HEK293 (cell line): ENCODE data around the gene PITPNC1.

ENCODE experiments used
- GLI2 ChIP-seq: fragments of 450-650 bp; formaldehyde crosslinking; IDR thresholded peaks from 2 replicates; pipeline ENCODE4; 2017; ENCODE audit warnings: missing biosample characterization, missing genetic modification characterization, low read depth, borderline replicate concordance
- KLF9 ChIP-seq: fragments of 450-650 bp; formaldehyde crosslinking; IDR thresholded peaks from 2 replicates; pipeline ENCODE4 v1.5.1; 2016; ENCODE audit warnings: missing biosample characterization, missing genetic modification characterization, low read depth
- YY1 ChIP-seq: fragments of 450-650 bp; formaldehyde crosslinking; IDR thresholded peaks from 2 replicates; pipeline ENCODE4 v1.5.1; 2018; ENCODE audit warnings: missing biosample characterization, missing genetic modification characterization
- ZBTB7A ChIP-seq: fragments of 450-650 bp; formaldehyde crosslinking; IDR thresholded peaks from 2 replicates; pipeline ENCODE4 v1.5.1; 2016; ENCODE audit warnings: low read depth, missing biosample characterization, missing genetic modification characterization
- ZBTB8A ChIP-seq: fragments of 450-650 bp; formaldehyde crosslinking; IDR thresholded peaks from 2 replicates; pipeline ENCODE4 v1.5.1; 2016; ENCODE audit warnings: missing biosample characterization, missing genetic modification characterization
- ZIC2 ChIP-seq: fragments of 450-650 bp; formaldehyde crosslinking; IDR thresholded peaks from 2 replicates; pipeline ENCODE4 v1.5.1; 2016; ENCODE audit warnings: missing biosample characterization, missing genetic modification characterization
- ZNF114 ChIP-seq: fragments of 450-650 bp; formaldehyde crosslinking; IDR thresholded peaks from 2 replicates; pipeline ENCODE4 v1.5.0; 2017; ENCODE audit warnings: missing biosample characterization, missing genetic modification characterization
- ZNF138 ChIP-seq: fragments of 450-650 bp; formaldehyde crosslinking; IDR thresholded peaks from 2 replicates; pipeline ENCODE4 v1.5.1; 2016; ENCODE audit warnings: missing biosample characterization, missing genetic modification characterization, borderline replicate concordance
- ZNF174 ChIP-seq: fragments of 450-650 bp; formaldehyde crosslinking; IDR thresholded peaks from 2 replicates; pipeline ENCODE4 v1.5.0; 2017; ENCODE audit warnings: missing biosample characterization, mild to moderate bottlenecking, missing genetic modification characterization
- ZNF19 ChIP-seq: fragments of 450-650 bp; formaldehyde crosslinking; IDR thresholded peaks from 2 replicates; pipeline ENCODE4; 2016; ENCODE audit warnings: missing biosample characterization, missing genetic modification characterization, low read depth
- ZNF2 ChIP-seq: fragments of 450-650 bp; formaldehyde crosslinking; IDR thresholded peaks from 2 replicates; pipeline ENCODE4 v1.5.1; 2016; ENCODE audit warnings: missing biosample characterization, missing genetic modification characterization
- ZNF266 ChIP-seq: fragments of 450-650 bp; formaldehyde crosslinking; IDR thresholded peaks from 2 replicates; pipeline ENCODE4 v1.5.1; 2016; ENCODE audit warnings: missing biosample characterization, missing genetic modification characterization, low read depth
- ZNF292 ChIP-seq: fragments of 450-650 bp; formaldehyde crosslinking; IDR thresholded peaks from 2 replicates; pipeline ENCODE4 v1.5.1; 2016; ENCODE audit warnings: low read depth, missing biosample characterization, missing genetic modification characterization, borderline replicate concordance
- ZNF391 ChIP-seq: fragments of 450-650 bp; formaldehyde crosslinking; IDR thresholded peaks from 2 replicates; pipeline ENCODE4 v1.5.1; 2016; ENCODE audit warnings: low read depth, missing biosample characterization, missing genetic modification characterization, borderline replicate concordance
- ZNF416 ChIP-seq: fragments of 450-650 bp; formaldehyde crosslinking; IDR thresholded peaks from 2 replicates; pipeline ENCODE4 v1.5.1; 2016; ENCODE audit warnings: missing biosample characterization, missing genetic modification characterization
- ZNF530 ChIP-seq: fragments of 450-650 bp; formaldehyde crosslinking; IDR thresholded peaks from 2 replicates; pipeline ENCODE4 v1.5.1; 2016; ENCODE audit warnings: low read depth, missing biosample characterization, missing genetic modification characterization
- ZNF596 ChIP-seq: fragments of 450-650 bp; IDR thresholded peaks from 2 replicates; pipeline ENCODE4 v1.5.0; 2018; ENCODE audit warnings: missing biosample characterization, mild to moderate bottlenecking, missing genetic modification characterization, moderate library complexity
- ZNF623 ChIP-seq: fragments of 450-650 bp; formaldehyde crosslinking; IDR thresholded peaks from 2 replicates; pipeline ENCODE4 v1.5.1; 2016; ENCODE audit warnings: missing biosample characterization, missing genetic modification characterization
- ZNF747 ChIP-seq: fragments of 450-650 bp; formaldehyde crosslinking; IDR thresholded peaks from 2 replicates; pipeline ENCODE4 v1.5.1; 2016; ENCODE audit warnings: missing biosample characterization, missing genetic modification characterization
- ZNF791 ChIP-seq: fragments of 450-650 bp; formaldehyde crosslinking; IDR thresholded peaks from 2 replicates; pipeline ENCODE4 v1.5.1; 2016; ENCODE audit warnings: missing biosample characterization, missing genetic modification characterization
- ZNF792 ChIP-seq: fragments of 450-650 bp; formaldehyde crosslinking; IDR thresholded peaks from 2 replicates; pipeline ENCODE4 v1.5.1; 2016; ENCODE audit warnings: missing biosample characterization, missing genetic modification characterization
- TF ChIP-seq, protein P1 (sequence below): sonication (generic); formaldehyde crosslinking; IDR thresholded peaks from 2 replicates; pipeline ENCODE4 v1.8.1; 2022; ENCODE audit warnings: mild to moderate bottlenecking, moderate library complexity, missing genetic modification reagents
- TF ChIP-seq, protein P2 (sequence below): fragments of 450-650 bp; formaldehyde crosslinking; IDR thresholded peaks from 2 replicates; pipeline ENCODE4 v1.5.1; 2016; ENCODE audit warnings: missing biosample characterization, missing genetic modification characterization
- TF ChIP-seq, protein P3 (sequence below): fragments of 450-650 bp; formaldehyde crosslinking; conservative IDR thresholded peaks from 2 replicates; pipeline ENCODE4 v1.5.1; 2016; ENCODE audit warnings: low read depth, missing biosample characterization, missing genetic modification characterization
- TF ChIP-seq, protein P4 (sequence below): fragments of 450-650 bp; formaldehyde crosslinking; IDR thresholded peaks from 2 replicates; pipeline ENCODE4 v1.5.1; 2017; ENCODE audit warnings: missing biosample characterization, missing genetic modification characterization
- TF ChIP-seq, protein P5 (sequence below): fragments of 450-650 bp; formaldehyde crosslinking; IDR thresholded peaks from 2 replicates; pipeline ENCODE4 v1.5.1; 2016; ENCODE audit warnings: missing biosample characterization, missing genetic modification characterization
- TF ChIP-seq, protein P6 (sequence below): fragments of 450-650 bp; formaldehyde crosslinking; IDR thresholded peaks from 2 replicates; pipeline ENCODE4 v1.5.1; 2016; ENCODE audit warnings: missing biosample characterization, missing genetic modification characterization
- TF ChIP-seq, protein P7 (sequence below): fragments of 450-650 bp; formaldehyde crosslinking; optimal IDR thresholded peaks from 2 replicates; pipeline ENCODE3; 2016; ENCODE audit warnings: missing biosample characterization, mild to moderate bottlenecking, missing genetic modification characterization

PITPNC1 gene

DNA sequence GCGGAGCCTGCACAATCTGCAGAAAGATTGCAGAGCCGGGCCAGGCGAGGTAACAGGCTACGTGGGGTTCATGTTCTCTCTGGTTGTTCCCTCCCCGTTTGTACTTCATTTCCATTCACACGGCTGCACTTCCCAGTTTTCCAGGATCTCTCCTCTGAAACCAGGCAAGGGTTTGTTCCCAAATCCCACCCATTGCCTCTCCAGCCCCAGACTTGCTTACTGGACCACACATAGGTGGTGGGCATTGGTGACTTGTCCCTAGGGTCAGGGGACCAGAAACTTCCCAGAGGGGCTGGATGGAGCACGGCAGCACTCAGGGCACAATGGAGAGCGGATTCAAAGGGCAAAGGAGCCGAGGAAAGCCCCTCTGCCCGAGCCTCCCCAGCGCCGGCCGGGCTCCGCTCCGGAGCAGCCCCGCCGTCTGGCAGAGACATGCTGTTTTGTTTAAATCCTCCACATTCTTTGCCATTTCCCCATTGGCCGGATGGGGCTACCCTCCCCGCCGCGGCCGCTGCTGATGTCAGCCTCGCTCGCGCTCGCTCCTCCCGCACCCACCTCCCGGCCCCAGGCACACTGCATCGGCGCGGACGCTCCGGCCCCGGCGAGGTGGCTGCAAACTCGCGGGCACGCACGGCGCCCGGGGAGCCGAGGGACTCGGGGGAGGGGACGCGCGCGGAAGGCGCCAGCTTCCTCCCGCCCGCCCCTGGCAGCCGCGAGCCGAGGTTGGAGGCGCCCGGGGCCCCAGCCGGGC, at the start of gene PITPNC1 (continued):
- TF ChIP-seq GLI2 (tag by site-specific recombination), result no peak
- peak; percentile 18; the same call in 1 of the 2 replicates for TF ChIP-seq ZNF391 (tag by site-specific recombination)
- TF ChIP-seq ZNF791 (tag by site-specific recombination), result no peak
- TF ChIP-seq ZNF114 (tag by site-specific recombination), result no peak
- peak; percentile 77 for TF ChIP-seq ZNF596 (tag by site-specific recombination)
- TF ChIP-seq ZBTB8A (tag by site-specific recombination), result peak; percentile 47
- no peak for TF ChIP-seq KLF9 (tag by site-specific recombination)
- no peak for TF ChIP-seq ZNF19 (tag by site-specific recombination)
- TF ChIP-seq ZNF747 (tag by site-specific recombination), result no peak
- TF ChIP-seq ZBTB7A (tag by site-specific recombination), result no peak
- no peak for TF ChIP-seq ZNF174 (tag by site-specific recombination)
- no peak for TF ChIP-seq ZNF623 (tag by site-specific recombination)
- TF ChIP-seq YY1 (tag by site-specific recombination), result no peak
- TF ChIP-seq ZNF530, result no peak
- no peak for TF ChIP-seq ZNF792
- no peak for TF ChIP-seq ZNF292 (tag by site-specific recombination)
- 0 out of 2 replicates have a peak, but pooled peaks have one; percentile 59 for TF ChIP-seq ZNF2
- TF ChIP-seq, protein P1, sequence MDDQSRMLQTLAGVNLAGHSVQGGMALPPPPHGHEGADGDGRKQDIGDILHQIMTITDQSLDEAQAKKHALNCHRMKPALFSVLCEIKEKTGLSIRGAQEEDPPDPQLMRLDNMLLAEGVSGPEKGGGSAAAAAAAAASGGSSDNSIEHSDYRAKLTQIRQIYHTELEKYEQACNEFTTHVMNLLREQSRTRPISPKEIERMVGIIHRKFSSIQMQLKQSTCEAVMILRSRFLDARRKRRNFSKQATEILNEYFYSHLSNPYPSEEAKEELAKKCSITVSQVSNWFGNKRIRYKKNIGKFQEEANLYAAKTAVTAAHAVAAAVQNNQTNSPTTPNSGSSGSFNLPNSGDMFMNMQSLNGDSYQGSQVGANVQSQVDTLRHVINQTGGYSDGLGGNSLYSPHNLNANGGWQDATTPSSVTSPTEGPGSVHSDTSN (CRISPR knock-in tag), result peak; percentile 81; the same call in 1 of the 2 replicates
- TF ChIP-seq, protein P2, sequence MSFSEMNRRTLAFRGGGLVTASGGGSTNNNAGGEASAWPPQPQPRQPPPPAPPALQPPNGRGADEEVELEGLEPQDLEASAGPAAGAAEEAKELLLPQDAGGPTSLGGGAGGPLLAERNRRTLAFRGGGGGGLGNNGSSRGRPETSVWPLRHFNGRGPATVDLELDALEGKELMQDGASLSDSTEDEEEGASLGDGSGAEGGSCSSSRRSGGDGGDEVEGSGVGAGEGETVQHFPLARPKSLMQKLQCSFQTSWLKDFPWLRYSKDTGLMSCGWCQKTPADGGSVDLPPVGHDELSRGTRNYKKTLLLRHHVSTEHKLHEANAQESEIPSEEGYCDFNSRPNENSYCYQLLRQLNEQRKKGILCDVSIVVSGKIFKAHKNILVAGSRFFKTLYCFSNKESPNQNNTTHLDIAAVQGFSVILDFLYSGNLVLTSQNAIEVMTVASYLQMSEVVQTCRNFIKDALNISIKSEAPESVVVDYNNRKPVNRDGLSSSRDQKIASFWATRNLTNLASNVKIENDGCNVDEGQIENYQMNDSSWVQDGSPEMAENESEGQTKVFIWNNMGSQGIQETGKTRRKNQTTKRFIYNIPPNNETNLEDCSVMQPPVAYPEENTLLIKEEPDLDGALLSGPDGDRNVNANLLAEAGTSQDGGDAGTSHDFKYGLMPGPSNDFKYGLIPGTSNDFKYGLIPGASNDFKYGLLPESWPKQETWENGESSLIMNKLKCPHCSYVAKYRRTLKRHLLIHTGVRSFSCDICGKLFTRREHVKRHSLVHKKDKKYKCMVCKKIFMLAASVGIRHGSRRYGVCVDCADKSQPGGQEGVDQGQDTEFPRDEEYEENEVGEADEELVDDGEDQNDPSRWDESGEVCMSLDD, result no peak
- TF ChIP-seq, protein P3, sequence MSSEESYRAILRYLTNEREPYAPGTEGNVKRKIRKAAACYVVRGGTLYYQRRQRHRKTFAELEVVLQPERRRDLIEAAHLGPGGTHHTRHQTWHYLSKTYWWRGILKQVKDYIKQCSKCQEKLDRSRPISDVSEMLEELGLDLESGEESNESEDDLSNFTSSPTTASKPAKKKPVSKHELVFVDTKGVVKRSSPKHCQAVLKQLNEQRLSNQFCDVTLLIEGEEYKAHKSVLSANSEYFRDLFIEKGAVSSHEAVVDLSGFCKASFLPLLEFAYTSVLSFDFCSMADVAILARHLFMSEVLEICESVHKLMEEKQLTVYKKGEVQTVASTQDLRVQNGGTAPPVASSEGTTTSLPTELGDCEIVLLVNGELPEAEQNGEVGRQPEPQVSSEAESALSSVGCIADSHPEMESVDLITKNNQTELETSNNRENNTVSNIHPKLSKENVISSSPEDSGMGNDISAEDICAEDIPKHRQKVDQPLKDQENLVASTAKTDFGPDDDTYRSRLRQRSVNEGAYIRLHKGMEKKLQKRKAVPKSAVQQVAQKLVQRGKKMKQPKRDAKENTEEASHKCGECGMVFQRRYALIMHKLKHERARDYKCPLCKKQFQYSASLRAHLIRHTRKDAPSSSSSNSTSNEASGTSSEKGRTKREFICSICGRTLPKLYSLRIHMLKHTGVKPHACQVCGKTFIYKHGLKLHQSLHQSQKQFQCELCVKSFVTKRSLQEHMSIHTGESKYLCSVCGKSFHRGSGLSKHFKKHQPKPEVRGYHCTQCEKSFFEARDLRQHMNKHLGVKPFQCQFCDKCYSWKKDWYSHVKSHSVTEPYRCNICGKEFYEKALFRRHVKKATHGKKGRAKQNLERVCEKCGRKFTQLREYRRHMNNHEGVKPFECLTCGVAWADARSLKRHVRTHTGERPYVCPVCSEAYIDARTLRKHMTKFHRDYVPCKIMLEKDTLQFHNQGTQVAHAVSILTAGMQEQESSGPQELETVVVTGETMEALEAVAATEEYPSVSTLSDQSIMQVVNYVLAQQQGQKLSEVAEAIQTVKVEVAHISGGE, result peak; percentile 30; the same call in 1 of the 2 replicates
- peak; percentile 51 for TF ChIP-seq ZIC2
- no peak for TF ChIP-seq ZNF416 (tag by site-specific recombination)
- TF ChIP-seq ZNF266, result no peak
- TF ChIP-seq, protein P4, sequence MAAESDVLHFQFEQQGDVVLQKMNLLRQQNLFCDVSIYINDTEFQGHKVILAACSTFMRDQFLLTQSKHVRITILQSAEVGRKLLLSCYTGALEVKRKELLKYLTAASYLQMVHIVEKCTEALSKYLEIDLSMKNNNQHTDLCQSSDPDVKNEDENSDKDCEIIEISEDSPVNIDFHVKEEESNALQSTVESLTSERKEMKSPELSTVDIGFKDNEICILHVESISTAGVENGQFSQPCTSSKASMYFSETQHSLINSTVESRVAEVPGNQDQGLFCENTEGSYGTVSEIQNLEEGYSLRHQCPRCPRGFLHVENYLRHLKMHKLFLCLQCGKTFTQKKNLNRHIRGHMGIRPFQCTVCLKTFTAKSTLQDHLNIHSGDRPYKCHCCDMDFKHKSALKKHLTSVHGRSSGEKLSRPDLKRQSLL (tag by site-specific recombination), result 0 out of 2 replicates have a peak, but pooled peaks have one; percentile 7
- TF ChIP-seq, protein P5, sequence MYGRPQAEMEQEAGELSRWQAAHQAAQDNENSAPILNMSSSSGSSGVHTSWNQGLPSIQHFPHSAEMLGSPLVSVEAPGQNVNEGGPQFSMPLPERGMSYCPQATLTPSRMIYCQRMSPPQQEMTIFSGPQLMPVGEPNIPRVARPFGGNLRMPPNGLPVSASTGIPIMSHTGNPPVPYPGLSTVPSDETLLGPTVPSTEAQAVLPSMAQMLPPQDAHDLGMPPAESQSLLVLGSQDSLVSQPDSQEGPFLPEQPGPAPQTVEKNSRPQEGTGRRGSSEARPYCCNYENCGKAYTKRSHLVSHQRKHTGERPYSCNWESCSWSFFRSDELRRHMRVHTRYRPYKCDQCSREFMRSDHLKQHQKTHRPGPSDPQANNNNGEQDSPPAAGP (tag by site-specific recombination), result no peak; the same call in 1 of the 2 replicates
- TF ChIP-seq, protein P6, sequence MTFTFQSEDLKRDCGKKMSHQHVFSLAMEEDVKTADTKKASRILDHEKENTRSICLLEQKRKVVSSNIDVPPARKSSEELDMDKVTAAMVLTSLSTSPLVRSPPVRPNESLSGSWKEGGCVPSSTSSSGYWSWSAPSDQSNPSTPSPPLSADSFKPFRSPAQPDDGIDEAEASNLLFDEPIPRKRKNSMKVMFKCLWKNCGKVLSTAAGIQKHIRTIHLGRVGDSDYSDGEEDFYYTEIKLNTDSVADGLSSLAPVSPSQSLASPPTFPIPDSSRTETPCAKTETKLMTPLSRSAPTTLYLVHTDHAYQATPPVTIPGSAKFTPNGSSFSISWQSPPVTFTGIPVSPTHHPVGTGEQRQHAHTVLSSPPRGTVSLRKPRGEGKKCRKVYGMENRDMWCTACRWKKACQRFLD (tag by site-specific recombination), result no peak
- TF ChIP-seq, protein P7, sequence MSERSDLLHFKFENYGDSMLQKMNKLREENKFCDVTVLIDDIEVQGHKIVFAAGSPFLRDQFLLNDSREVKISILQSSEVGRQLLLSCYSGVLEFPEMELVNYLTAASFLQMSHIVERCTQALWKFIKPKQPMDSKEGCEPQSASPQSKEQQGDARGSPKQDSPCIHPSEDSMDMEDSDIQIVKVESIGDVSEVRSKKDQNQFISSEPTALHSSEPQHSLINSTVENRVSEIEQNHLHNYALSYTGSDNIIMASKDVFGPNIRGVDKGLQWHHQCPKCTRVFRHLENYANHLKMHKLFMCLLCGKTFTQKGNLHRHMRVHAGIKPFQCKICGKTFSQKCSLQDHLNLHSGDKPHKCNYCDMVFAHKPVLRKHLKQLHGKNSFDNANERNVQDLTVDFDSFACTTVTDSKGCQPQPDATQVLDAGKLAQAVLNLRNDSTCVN (tag by site-specific recombination), result peak; percentile 94
- no peak for TF ChIP-seq ZNF138
